Measurements from ENCODE around the gene FZR1. TPM values are rescaled to one million over a fixed set of nuclear protein-coding genes. Genes with fewer than 3 reads are reported as not detected.

FZR1 gene
- total and polyA plus RNA-seq, 2 of the 13 experiments (the other 11 are each of a cell fraction or from before 2014, with no cell fraction given), result 29.0 to 30.8 TPM

DNA sequence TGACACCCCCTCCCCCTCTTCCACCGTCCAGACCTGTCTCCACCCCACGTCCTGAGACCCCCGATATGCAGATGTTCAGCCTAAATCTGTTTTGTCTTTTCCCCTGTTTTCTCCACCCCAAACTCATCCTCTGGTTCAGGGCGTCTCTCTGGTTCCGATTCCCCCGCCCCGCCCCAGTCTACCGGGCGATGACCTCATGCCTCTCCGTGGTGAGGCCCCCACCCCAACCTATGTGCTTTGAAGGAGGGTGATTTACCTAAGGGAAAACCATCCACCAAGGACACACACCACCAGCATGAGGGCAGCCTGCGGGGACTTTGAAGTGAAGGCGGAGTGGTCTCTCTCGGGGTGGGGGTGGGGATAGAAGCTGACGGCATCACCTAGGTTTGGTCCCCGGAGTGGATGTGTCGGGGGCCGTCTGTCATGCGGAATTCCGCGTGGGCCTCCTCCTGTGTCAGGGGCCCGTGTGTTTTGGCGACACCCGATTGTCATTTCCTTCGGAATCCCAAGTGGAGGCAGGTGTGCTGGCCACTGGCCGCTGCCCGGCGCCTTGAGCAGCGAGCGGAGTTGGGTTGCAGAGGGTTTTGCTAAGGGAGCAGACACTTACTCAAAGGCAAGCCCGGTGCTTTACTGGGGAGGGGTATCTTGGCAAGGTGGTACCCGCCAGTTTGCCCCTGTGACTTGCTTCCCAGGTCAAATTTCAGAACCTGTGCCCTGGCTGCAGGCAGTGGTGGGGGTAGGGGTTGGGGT is 1.4 kb downstream of the FZR1 start (continued):
- TF ChIP-seq DMAP1 (CRISPR knock-in tag; IDR thresholded peaks at IDR 0.05) (no peak), ZFP62 (CRISPR knock-in tag; IDR thresholded peaks at IDR 0.05) (no peak), TAF1 (CRISPR knock-in tag; IDR thresholded peaks at IDR 0.05) (no peak), CBX2 (IDR thresholded peaks at IDR 0.05; ENCODE audit: low read depth, low read length) (no peak), CBX2 (CRISPR knock-in tag; IDR thresholded peaks at IDR 0.05; ENCODE audit: low read depth) (no peak), ZMYM4 (CRISPR knock-in tag; IDR thresholded peaks at IDR 0.05) (no peak), MAFK (conservative IDR thresholded peaks at IDR 0.05 in 1 of 2, IDR thresholded peaks at IDR 0.05 in 1 of 2; ENCODE audit: low read length in 2 of 2) (no peak), SATB2 (CRISPR knock-in tag; IDR thresholded peaks at IDR 0.05) (no peak), RNF2 (conservative IDR thresholded peaks at IDR 0.05; ENCODE audit: low read depth) (no peak), ZNF253 (CRISPR knock-in tag; IDR thresholded peaks at IDR 0.05; ENCODE audit: borderline replicate concordance) (no peak), KAT8 (CRISPR knock-in tag; IDR thresholded peaks at IDR 0.05) (no peak), SMAD1 (CRISPR knock-in tag; IDR thresholded peaks at IDR 0.05; ENCODE audit: borderline replicate concordance, low read depth) (no peak), CHD2 (IDR thresholded peaks at IDR 0.05; ENCODE audit: low read depth, low read length) (no peak), POLR2A (IDR thresholded peaks at IDR 0.05; ENCODE audit: insufficient read depth in 1 of 2, low read depth in 2 of 2, low read length in 2 of 2) (0 out of 4 replicates have a peak, but pooled peaks of 1 of the 2 experiments have one; percentile 25), RBFOX2 (IDR thresholded peaks at IDR 0.05; ENCODE audit: low read depth, low read length) (no peak), ESRRA (CRISPR knock-in tag; IDR thresholded peaks at IDR 0.05; ENCODE audit: low read depth) (no peak), TBP (CRISPR knock-in tag; IDR thresholded peaks at IDR 0.05) (no peak), ZNF563 (CRISPR knock-in tag; IDR thresholded peaks at IDR 0.05) (no peak), HMG20A (CRISPR knock-in tag; IDR thresholded peaks at IDR 0.05; ENCODE audit: borderline replicate concordance) (no peak), RXRB (CRISPR knock-in tag; IDR thresholded peaks at IDR 0.05; ENCODE audit: borderline replicate concordance) (0 out of 2 replicates have a peak, but pooled peaks have one; percentile 40)
- TF ChIP-seq, protein P1, sequence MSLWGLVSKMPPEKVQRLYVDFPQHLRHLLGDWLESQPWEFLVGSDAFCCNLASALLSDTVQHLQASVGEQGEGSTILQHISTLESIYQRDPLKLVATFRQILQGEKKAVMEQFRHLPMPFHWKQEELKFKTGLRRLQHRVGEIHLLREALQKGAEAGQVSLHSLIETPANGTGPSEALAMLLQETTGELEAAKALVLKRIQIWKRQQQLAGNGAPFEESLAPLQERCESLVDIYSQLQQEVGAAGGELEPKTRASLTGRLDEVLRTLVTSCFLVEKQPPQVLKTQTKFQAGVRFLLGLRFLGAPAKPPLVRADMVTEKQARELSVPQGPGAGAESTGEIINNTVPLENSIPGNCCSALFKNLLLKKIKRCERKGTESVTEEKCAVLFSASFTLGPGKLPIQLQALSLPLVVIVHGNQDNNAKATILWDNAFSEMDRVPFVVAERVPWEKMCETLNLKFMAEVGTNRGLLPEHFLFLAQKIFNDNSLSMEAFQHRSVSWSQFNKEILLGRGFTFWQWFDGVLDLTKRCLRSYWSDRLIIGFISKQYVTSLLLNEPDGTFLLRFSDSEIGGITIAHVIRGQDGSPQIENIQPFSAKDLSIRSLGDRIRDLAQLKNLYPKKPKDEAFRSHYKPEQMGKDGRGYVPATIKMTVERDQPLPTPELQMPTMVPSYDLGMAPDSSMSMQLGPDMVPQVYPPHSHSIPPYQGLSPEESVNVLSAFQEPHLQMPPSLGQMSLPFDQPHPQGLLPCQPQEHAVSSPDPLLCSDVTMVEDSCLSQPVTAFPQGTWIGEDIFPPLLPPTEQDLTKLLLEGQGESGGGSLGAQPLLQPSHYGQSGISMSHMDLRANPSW (CRISPR knock-in tag; IDR thresholded peaks at IDR 0.05; ENCODE audit: borderline replicate concordance), result no peak
- TF ChIP-seq, protein P2, sequence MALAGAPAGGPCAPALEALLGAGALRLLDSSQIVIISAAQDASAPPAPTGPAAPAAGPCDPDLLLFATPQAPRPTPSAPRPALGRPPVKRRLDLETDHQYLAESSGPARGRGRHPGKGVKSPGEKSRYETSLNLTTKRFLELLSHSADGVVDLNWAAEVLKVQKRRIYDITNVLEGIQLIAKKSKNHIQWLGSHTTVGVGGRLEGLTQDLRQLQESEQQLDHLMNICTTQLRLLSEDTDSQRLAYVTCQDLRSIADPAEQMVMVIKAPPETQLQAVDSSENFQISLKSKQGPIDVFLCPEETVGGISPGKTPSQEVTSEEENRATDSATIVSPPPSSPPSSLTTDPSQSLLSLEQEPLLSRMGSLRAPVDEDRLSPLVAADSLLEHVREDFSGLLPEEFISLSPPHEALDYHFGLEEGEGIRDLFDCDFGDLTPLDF (CRISPR knock-in tag; IDR thresholded peaks at IDR 0.05), result no peak
- TF ChIP-seq, protein P3, sequence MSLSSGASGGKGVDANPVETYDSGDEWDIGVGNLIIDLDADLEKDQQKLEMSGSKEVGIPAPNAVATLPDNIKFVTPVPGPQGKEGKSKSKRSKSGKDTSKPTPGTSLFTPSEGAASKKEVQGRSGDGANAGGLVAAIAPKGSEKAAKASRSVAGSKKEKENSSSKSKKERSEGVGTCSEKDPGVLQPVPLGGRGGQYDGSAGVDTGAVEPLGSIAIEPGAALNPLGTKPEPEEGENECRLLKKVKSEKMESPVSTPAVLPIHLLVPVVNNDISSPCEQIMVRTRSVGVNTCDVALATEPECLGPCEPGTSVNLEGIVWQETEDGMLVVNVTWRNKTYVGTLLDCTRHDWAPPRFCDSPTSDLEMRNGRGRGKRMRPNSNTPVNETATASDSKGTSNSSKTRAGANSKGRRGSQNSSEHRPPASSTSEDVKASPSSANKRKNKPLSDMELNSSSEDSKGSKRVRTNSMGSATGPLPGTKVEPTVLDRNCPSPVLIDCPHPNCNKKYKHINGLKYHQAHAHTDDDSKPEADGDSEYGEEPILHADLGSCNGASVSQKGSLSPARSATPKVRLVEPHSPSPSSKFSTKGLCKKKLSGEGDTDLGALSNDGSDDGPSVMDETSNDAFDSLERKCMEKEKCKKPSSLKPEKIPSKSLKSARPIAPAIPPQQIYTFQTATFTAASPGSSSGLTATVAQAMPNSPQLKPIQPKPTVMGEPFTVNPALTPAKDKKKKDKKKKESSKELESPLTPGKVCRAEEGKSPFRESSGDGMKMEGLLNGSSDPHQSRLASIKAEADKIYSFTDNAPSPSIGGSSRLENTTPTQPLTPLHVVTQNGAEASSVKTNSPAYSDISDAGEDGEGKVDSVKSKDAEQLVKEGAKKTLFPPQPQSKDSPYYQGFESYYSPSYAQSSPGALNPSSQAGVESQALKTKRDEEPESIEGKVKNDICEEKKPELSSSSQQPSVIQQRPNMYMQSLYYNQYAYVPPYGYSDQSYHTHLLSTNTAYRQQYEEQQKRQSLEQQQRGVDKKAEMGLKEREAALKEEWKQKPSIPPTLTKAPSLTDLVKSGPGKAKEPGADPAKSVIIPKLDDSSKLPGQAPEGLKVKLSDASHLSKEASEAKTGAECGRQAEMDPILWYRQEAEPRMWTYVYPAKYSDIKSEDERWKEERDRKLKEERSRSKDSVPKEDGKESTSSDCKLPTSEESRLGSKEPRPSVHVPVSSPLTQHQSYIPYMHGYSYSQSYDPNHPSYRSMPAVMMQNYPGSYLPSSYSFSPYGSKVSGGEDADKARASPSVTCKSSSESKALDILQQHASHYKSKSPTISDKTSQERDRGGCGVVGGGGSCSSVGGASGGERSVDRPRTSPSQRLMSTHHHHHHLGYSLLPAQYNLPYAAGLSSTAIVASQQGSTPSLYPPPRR (CRISPR knock-in tag; IDR thresholded peaks at IDR 0.05; ENCODE audit: borderline replicate concordance), result 0 out of 2 replicates have a peak, but pooled peaks have one; percentile 10

Measured in HepG2 (cell line).